OCI-LY7 (cell line): ENCODE data around the gene MAN1C1. TPM values are rescaled to one million over a fixed set of nuclear protein-coding genes. Genes with fewer than 3 reads are reported as not detected.

Experiments
- BruUV-seq: library from RNA; stranded (reverse); fragments of 400-500 nt; replicated peaks from 2 replicates; lab custom pipeline; 2021; lab: Mats Ljungman, UMichigan
- CTCF ChIA-PET: fragments of 300-600 bp; sonication (Branson Sonifier 250); formaldehyde crosslinking; loops from one replicate; lab custom pipeline; 2022; ENCODE audit warnings: antibody characterized with exemption; ENCODE audit not compliant: unreplicated experiment; lab: Charles Lee
- POLR2A ChIA-PET: fragments of 300-600 bp; sonication (Branson Sonifier 250); formaldehyde crosslinking; loops from one replicate; lab custom pipeline; 2022; ENCODE audit warnings: antibody characterized with exemption; lab: Charles Lee
- DNase-seq: peaks from one replicate; pipeline ENCODE4 v3.0.0-alpha.2; 2015; ENCODE audit warnings: low spot score
- H2AFZ ChIP-seq: fragments of 200-600 bp; sonication (generic), shearing (Covaris generic); 2 replicates; pipeline ENCODE4 v1.6.1; 2014; ENCODE audit warnings: mild to moderate bottlenecking, antibody characterized with exemption, low read length, moderate library complexity
- H3K27ac ChIP-seq: fragments of 200-600 bp; sonication (generic); 2 replicates; pipeline ENCODE4 v1.5.1; 2014; ENCODE audit warnings: mixed run types, low read depth, mild to moderate bottlenecking, moderate library complexity, low read length, inconsistent platforms; ENCODE audit not compliant: poor library complexity, severe bottlenecking
- H3K36me3 ChIP-seq: fragments of 200-600 bp; sonication (generic); 2 replicates; pipeline ENCODE4 v1.6.1; 2014; ENCODE audit warnings: mild to moderate bottlenecking, antibody characterized with exemption, low read length, moderate library complexity, mixed read lengths; ENCODE audit not compliant: insufficient read depth
- H3K4me1 ChIP-seq: fragments of 200-600 bp; sonication (generic); 2 replicates; pipeline ENCODE4 v1.5.1; 2014; ENCODE audit warnings: mild to moderate bottlenecking, low read length; ENCODE audit not compliant: insufficient read depth, poor library complexity, severe bottlenecking
- H3K4me2 ChIP-seq: fragments of 200-600 bp; sonication (generic); 2 replicates; pipeline ENCODE4 v1.6.1; 2014; ENCODE audit warnings: mild to moderate bottlenecking, low read length
- H3K4me3 ChIP-seq: fragments of 200-600 bp; sonication (generic); 2 replicates; pipeline ENCODE4 v1.5.1; 2014; ENCODE audit warnings: mild to moderate bottlenecking, low read depth, low read length; ENCODE audit not compliant: poor library complexity, severe bottlenecking
- H3K79me2 ChIP-seq: fragments of 200-600 bp; sonication (generic); 2 replicates; pipeline ENCODE4 v1.6.1; 2016; ENCODE audit warnings: low read depth, mild to moderate bottlenecking, low read length, moderate library complexity, mixed read lengths; ENCODE audit not compliant: insufficient read depth
- H3K9me2 ChIP-seq: fragments of 200-600 bp; sonication (generic); 2 replicates; pipeline ENCODE4 v1.6.1; 2016; ENCODE audit warnings: mild to moderate bottlenecking, low read length, mixed read lengths; ENCODE audit not compliant: insufficient read depth
- H3K9me3 ChIP-seq: fragments of 200-600 bp; sonication (generic); 2 replicates; pipeline ENCODE4 v1.6.1; 2014; ENCODE audit warnings: mild to moderate bottlenecking, mixed run types, low read length, mixed read lengths
- H4K20me1 ChIP-seq: fragments of 200-600 bp; sonication (generic); 2 replicates; pipeline ENCODE4 v1.6.1; 2014; ENCODE audit warnings: mild to moderate bottlenecking, antibody characterized with exemption, low read length, moderate library complexity, mixed read lengths; ENCODE audit not compliant: insufficient read depth
- CTCF ChIP-seq: fragments of 200-600 bp; sonication (generic); conservative IDR thresholded peaks from 2 replicates; pipeline ENCODE4 v1.5.1; 2014; ENCODE audit warnings: mild to moderate bottlenecking, antibody characterized with exemption, low read length, moderate library complexity, mixed read lengths
- EZH2phosphoT487 ChIP-seq: fragments of 200-600 bp; sonication (generic); IDR thresholded peaks from 2 replicates; pipeline ENCODE4 v1.6.1; 2018; ENCODE audit warnings: low read depth, borderline replicate concordance, mild to moderate bottlenecking, mixed run types, antibody characterized with exemption, low read length, moderate library complexity, mixed read lengths
- intact Hi-C: fragments of 100-400 bp; cut with micrococcal nuclease; formaldehyde crosslinking; loops from one replicate; pipeline ENCODE4 v1.10.0; 2022; ENCODE audit not compliant: unreplicated experiment
- total RNA-seq, 2 experiments: library from RNA; depleted of rRNA in 1 of 2; stranded (reverse); fragments of >200 nt in 1 of 2; shearing (Covaris generic) in 1 of 2; gene quantifications; 2 replicates each; pipeline ENCODE4 v1.2.3, GENCODE V29; 2014 to 2022

MAN1C1 gene
- total RNA-seq, 2 experiments from 2014 or later = 3.0 to 4.9 TPM

- BruUV-seq = no TSS peak
- Histone ChIP-seq H3K9me2 (no peaks in the 10 kb centered on the region), H3K4me1 (peaks cover 52% of the 10 kb centered on the region), H4K20me1 (no peaks in the 10 kb centered on the region), H3K4me3 (no peak overlapping the region), H3K36me3 (no peaks in the 10 kb centered on the region), H3K9me3 (no peaks in the 10 kb centered on the region), H3K79me2 (no peaks in the 10 kb centered on the region), H3K4me2 (peak overlapping the region; percentile 96), H2AFZ (no peak overlapping the region), H3K27ac (no peak overlapping the region)
- DNase-seq = no peak
- intact Hi-C loops = loop anchor here (2.0 to 5.0 kb wide), 4 partner anchors 56 to 194 kb away; no protein-coding TSS in a partner anchor
- no peak for TF ChIP-seq CTCF
- no peak for TF ChIP-seq EZH2phosphoT487
- ChIA-PET POLR2A (no interaction called here), CTCF (no interaction called here)
Measured at GRCh38 chr1:25618433-25618808, 1.8 kb downstream of the MAN1C1 start.

GRCh38 chr1:25619101-25619890, 2.7 kb downstream of the MAN1C1 start:
- H3K4me2 ChIP-seq = peak overlapping the region; percentile 96
- no peaks in the 10 kb centered on the region for H3K36me3 ChIP-seq
- BruUV-seq = no TSS peak
- H3K9me3 ChIP-seq = no peaks in the 10 kb centered on the region
- H3K4me1 ChIP-seq = peaks cover 49% of the 10 kb centered on the region
- H3K27ac ChIP-seq = no peak overlapping the region
- CTCF ChIA-PET = no interaction called here
- no peak overlapping the region for H3K4me3 ChIP-seq
- peak; percentile 66 for DNase-seq
- POLR2A ChIA-PET = no interaction called here
- H4K20me1 ChIP-seq = no peaks in the 10 kb centered on the region
- H3K9me2 ChIP-seq = no peaks in the 10 kb centered on the region
- TF ChIP-seq CTCF (peak; percentile 91), EZH2phosphoT487 (no peak)
- no peak overlapping the region for H2AFZ ChIP-seq
- intact Hi-C loops = loop anchor here (2.0 to 5.0 kb wide), 4 partner anchors 57 to 193 kb away; no protein-coding TSS in a partner anchor
- H3K79me2 ChIP-seq = no peaks in the 10 kb centered on the region

GRCh38 chr1:25620211-25620610, 3.6 kb downstream of the MAN1C1 start:
- CTCF ChIA-PET = no interaction called here
- H3K79me2 ChIP-seq = no peaks in the 10 kb centered on the region
- H3K9me2 ChIP-seq = no peaks in the 10 kb centered on the region
- POLR2A ChIA-PET = no interaction called here
- no peak overlapping the region for H2AFZ ChIP-seq
- no peaks in the 10 kb centered on the region for H3K9me3 ChIP-seq
- H3K4me1 ChIP-seq = peaks cover 40% of the 10 kb centered on the region
- no TSS peak for BruUV-seq
- H3K36me3 ChIP-seq = no peaks in the 10 kb centered on the region
- no peak overlapping the region for H3K4me3 ChIP-seq
- peak overlapping the region; percentile 96 for H3K4me2 ChIP-seq
- TF ChIP-seq CTCF (no peak), EZH2phosphoT487 (no peak)
- H4K20me1 ChIP-seq = no peaks in the 10 kb centered on the region
- DNase-seq = no peak
- H3K27ac ChIP-seq = no peak overlapping the region
- intact Hi-C loops = no loop called here
